GM21576 (cell line): Measurements from ENCODE around the gene PDLIM1.
A peak's percentile ranks its signal among the peaks of the same experiment; 100 is the strongest.

Experiments
- ATAC-seq: cut with Tn5 transposase; IDR thresholded peaks from one replicate; pipeline ENCODE4 v1.9.1; 2021; ENCODE audit warnings: mild to moderate bottlenecking, moderate library complexity; ENCODE audit not compliant: unreplicated experiment

Gene PDLIM1

GRCh38 chr10:95265572-95265971 is 25.2 kb downstream of the PDLIM1 start:
- ATAC-seq, result no peak

- no peak for ATAC-seq
Observed at GRCh38 chr10:95264227-95265051, 26.4 kb downstream of the PDLIM1 start.

DNA sequence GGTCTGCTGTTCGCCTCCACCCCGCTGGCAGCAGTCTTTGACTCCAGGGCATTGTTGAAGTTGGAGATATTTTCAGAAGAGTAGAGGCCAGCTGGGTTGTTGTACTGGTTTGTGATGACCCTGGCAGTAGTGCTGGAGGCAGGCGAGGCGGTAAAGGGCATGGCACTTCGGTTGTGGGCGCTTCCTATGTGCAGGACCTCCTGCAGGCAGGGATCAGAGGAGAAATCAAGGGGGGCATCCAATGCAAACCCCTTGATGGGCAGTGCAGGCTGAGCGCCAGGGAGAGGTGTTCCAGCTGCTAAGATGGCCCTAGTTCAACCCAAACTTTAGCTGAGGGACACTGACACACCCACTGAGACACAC is 27.0 kb downstream of the PDLIM1 start:
- no peak for ATAC-seq

GRCh38 chr10:95262763-95263518 is 27.9 kb downstream of the PDLIM1 start:
- no peak for ATAC-seq

DNA sequence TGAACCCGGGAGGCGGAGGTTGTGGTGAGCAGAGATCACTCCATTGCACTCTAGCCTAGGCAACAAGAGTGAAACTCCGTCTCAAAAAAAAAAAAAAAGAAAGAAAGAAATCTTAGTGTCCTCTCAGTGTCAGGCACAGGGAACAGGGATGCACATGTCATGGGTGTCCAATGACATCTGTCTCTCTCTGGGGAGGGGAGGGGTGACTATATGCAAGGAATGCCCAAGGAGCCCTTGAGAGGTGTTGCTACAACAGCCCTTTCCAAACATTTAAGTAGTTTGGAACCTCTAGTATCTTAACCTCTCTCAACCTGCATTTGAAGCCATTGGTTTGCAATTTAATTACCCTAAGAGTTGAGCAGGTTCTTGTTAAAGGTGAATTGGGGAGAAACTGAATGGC is 28.9 kb downstream of the PDLIM1 start:
- no peak for ATAC-seq

DNA sequence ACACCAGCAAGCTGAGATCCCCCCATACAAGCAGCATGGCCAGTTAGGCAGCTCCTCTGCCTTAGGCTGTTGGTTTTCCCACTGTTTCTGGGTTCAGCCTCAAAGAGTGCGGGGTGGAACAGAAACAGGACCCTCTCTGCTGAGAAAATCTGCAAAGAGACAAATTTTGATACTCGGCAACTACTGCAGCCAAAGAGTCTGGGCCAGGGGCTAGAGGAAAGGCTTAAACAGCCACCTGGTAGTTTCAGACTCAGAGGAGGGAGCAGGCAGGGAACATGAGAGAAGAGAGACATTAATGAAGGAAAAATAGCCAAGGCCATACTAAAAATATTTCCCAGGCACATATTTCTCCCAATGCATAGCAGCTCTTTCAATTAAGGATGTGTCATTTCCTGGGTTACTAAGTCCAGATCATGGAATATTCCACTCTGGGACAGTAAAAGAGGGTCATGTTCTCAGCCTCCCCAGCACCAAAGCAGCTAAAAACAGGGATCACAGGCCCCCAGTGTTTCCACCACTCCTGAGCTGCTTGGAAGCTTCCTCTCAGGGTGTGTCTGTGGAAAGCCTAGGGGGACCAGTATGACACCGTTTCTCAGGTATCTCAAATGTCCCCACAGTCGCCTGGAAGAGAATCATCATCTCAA is 29.8 kb downstream of the PDLIM1 start:
- ATAC-seq, result no peak

DNA sequence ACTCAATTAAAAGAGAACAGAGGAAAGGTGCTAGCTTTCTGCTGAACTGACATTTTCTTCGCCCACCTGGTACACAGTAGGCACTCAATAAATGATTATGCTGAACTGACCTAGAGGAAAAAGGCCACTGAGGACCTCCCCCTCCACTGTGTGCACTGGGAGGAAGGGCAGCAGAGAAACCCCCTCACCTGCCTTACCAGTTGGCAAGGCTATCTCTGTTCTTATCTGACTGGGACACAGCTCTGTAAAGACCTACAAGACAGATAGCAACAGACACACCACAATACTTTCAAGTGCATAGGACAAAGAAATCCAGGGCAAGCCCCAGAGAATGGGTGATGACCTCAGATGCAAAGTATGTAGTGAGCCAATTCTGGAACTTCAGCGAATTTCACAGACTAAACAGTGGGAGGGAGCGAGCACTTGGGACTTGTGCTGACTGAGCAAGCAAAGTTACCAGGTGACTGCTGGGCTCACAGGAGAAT is 30.4 kb downstream of the PDLIM1 start:
- peak; percentile 49 for ATAC-seq

DNA sequence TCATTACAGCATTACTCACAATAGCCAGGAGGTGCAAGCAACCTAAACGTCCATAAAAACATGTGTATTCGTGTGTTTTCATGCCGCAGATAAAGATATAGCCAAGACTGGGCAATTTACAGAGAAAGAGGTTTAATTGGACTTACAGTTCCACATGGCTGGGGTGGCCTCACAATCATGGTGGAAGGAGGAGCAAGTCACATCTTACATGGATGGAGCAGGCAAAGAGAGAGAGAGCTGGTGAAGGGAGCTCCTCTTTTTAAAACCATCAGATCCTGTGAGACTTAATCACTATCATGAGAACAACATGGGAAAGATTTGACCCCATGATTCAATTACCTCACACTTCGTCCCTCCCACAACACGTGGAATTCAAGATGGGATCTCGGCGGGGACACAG is 33.0 kb downstream of the PDLIM1 start:
- no peak for ATAC-seq

DNA sequence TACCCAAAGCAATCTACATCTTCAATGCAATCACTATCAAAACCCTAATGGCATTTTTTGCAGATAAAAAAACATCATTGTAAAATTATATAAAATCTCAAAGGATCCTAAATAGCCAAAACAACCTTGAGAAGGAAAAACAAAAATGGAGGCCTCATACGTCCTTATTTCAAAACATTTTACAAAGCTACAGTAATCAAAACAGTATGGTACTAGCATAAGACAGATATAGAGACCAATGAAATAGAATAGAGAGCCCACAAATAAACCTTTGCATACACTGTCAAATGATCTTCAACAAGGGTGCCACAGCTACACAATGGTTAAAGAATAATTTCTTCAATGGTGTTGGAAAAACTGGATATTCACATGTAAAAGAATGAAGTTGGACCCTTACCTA is 34.5 kb downstream of the PDLIM1 start:
- ATAC-seq, result no peak

- no peak for ATAC-seq
Observed at GRCh38 chr10:95254629-95255028, 36.2 kb downstream of the PDLIM1 start.

- ATAC-seq, result no peak
Observed at GRCh38 chr10:95253686-95254085, 37.1 kb downstream of the PDLIM1 start.

DNA sequence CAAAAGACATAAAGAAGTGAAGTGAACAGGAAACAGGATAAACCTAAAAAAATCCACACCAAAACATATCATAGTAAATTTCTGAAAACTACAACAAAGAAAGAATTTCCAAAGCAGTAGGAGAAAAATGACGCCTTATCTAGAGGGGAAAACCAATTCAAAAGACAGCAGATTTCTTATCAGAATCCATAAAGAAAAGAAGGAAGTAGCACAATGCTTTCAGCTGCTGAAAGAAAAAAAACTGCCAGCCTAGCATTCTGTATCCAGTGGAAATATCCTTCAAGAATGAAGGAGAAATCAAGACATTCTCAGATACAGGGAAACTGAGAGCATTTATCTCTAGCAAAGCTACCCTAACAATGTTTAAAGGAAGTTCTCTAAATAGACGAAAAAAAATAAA is 37.8 kb downstream of the PDLIM1 start:
- no peak for ATAC-seq

- no peak for ATAC-seq
Observed at GRCh38 chr10:95250856-95251255, 39.9 kb downstream of the PDLIM1 start.

DNA sequence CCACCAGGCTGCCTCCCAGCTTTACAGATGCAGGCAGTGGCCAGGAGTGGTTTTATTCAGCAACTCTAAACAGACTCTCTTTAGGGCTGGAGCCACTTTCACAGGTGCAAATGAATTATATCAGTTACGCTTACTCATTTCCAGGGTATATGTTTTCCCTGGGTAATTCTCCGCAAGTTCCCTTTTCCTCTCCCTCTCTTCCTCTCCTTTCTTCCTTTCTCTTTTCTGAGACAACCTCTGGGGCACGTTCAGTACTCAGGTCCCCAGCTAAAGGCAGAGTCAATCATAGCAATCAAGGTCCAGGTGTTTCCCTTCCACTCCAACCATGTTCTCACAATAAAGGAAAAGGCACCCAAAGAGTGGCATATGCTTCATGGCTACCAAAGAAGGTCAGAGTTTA is 41.3 kb downstream of the PDLIM1 start:
- ATAC-seq, result no peak

DNA sequence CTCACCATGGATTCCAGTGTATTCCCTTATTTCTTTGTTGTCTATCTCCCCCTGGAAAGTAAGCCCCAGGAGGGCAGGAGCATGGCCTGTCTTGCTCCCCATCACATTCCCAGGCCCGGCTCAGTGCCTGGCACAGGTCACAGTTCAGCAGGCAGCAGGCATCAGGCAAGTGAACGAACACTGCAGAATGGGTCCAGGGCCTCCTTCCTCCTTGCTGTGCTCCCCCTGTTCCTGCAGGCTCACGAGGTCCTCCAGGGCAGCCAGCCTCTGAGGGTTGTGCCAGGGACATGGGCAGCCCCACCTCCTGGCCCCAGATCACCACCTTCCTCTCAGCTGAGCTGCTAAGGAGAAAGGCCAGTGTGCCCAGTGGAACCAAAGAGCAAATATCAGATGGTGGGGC is 41.8 kb downstream of the PDLIM1 start:
- no peak for ATAC-seq

GRCh38 chr10:95247881-95248583 is 42.8 kb downstream of the PDLIM1 start:
- ATAC-seq, result no peak

DNA sequence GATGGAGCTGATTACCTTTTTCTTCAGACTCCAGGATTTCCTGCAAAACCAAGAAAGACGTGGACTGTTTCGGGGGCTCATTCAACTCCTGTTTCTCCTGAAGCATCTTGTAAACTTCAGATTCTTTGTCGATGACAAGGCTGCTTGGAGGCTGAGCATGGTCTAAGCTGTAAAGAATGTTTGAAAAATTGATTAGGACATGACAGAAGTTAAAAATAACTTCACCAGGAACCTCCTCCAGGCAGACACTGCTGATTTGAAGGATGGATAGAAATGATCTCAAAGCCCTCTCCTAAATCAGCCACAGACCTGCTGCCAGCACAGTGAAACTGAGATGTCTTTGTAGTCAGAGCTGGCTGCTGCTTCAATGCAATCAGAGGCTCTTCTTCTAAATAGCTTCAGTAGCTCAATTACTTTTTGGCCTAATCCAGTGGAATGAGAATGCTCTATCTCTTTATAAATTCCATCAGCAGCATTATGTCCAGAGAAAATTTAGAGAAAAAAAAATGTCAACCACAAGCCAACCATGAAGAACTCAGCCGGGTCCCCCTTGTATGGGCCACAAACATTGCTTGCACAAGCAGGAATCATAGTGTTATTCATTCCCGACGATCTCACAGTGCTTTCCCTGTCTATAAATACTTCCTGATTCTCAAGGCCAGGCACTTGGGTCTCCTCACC is 43.5 kb downstream of the PDLIM1 start:
- no peak for ATAC-seq

DNA sequence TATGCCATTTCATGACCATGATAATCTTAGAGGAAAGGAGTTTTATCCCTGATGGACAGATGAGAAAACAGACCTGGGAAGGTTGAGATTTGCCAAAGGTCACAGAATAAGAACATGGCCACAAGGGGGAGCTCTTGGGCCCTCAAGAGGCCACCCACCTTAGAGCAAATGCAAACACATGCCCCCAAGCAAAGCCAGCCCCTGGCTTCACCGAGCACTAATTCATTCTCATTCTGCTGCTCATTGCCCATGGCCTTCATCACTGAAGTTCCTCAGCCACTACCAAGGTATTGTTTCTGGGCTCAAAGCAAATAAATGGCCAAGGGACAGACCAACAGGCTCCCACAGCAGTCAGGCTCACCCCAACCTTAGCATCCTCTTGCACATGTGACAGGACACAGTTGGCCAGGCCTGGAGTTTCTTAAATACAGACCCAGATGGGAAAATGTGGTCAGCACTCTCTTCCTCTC is 44.2 kb downstream of the PDLIM1 start:
- ATAC-seq, result peak; percentile 30

DNA sequence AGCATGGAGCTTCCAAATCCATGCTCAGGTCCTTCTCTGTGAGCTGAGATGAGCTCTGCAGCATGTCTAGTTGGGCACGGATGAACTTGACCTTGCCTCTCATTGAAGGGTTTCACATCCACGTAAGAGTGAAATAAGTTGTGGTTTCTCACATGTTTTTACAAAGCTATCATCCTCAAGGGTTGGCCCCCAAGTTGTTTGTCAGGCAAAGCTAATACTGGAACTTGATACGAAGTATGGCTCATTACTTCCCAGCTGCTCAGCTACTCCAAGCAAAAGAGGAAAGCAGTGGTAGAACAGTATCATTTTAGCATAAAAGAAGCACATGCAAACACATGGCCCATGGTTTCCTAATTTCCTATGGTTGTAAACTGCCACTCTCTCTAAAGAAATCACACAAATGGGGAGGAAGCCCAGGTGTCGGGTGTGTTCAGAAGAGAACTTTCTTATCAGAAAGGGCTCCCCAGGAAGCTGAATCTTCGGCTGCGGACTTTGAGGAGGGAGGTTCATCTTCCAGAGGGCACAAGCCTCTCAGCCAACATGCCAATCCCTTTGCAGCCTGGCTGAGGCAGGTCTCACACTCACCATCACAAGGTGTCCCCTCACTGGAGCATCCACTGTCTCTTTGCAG is 45.3 kb downstream of the PDLIM1 start:
- peak; percentile 81 for ATAC-seq

- no peak for ATAC-seq
Observed at GRCh38 chr10:95244152-95244551, 46.7 kb downstream of the PDLIM1 start.
